NCI-H2196 treated with DMSO at 0.1 percent for 48 hours (cell line): ENCODE measurements around the gene MGME1.
"Not testable (repeated sequence)": the region's sequence is repeated elsewhere in the genome, so short reads cannot be mapped to it uniquely, and the experiment has no call there.

Experiments
- DNase-seq: peaks from one replicate; lab custom pipeline; 2025; ENCODE audit not compliant: unreplicated experiment; lab: John Stamatoyannopoulos, UW

MGME1 gene

GRCh38 chr20:17959257-17959627, 9.6 kb upstream of the MGME1 start:
- DNase-seq: no peak

- DNase-seq: not testable (repeated sequence)
These were observed 8.4 kb upstream of the MGME1 start for GRCh38 chr20:17960400-17960885.

GRCh38 chr20:17960927-17961586, 7.8 kb upstream of the MGME1 start:
- no peak for DNase-seq

GRCh38 chr20:17961587-17961940, 7.3 kb upstream of the MGME1 start:
- DNase-seq: no peak

- DNase-seq: no peak
These were observed 5.5 kb upstream of the MGME1 start for GRCh38 chr20:17963114-17963897.

- DNase-seq: no peak
These were observed 4.7 kb upstream of the MGME1 start for GRCh38 chr20:17964073-17964472.

- no peak for DNase-seq
These were observed 4.2 kb upstream of the MGME1 start for GRCh38 chr20:17964632-17965031.

GRCh38 chr20:17965042-17965697, 3.6 kb upstream of the MGME1 start:
- no peak for DNase-seq

- no peak for DNase-seq
These were observed 2.1 kb upstream of the MGME1 start for GRCh38 chr20:17966432-17967310.

- DNase-seq: no peak
These were observed 1.1 kb upstream of the MGME1 start for GRCh38 chr20:17967521-17968365.

GRCh38 chr20:17969278-17969883, 563 bp downstream of the MGME1 start:
- no peak for DNase-seq

GRCh38 chr20:17969884-17970409, 1.1 kb downstream of the MGME1 start:
- no peak for DNase-seq

GRCh38 chr20:17971300-17972013, 2.6 kb downstream of the MGME1 start:
- DNase-seq: no peak

- no peak for DNase-seq
These were observed 3.3 kb downstream of the MGME1 start for GRCh38 chr20:17972121-17972520.

- no peak for DNase-seq
These were observed 7.5 kb downstream of the MGME1 start for GRCh38 chr20:17976305-17976704.

GRCh38 chr20:17985388-17986018, 16.7 kb downstream of the MGME1 start:
- DNase-seq: no peak

- DNase-seq: no peak
These were observed 19.2 kb downstream of the MGME1 start for GRCh38 chr20:17987988-17988387.

- DNase-seq: no peak
These were observed 21.6 kb downstream of the MGME1 start for GRCh38 chr20:17990278-17990972.
